GM12892 (cell line): Measurements from ENCODE around the gene IFT122.

Experiments
- POLR2A ChIP-seq: IDR thresholded peaks from 2 replicates; pipeline ENCODE4 v1.6.1; 2011; ENCODE audit warnings: low read depth, low read length, control low read depth
- POLR2AphosphoS5 ChIP-seq: IDR thresholded peaks from 2 replicates; pipeline ENCODE4 v1.6.1; 2011; ENCODE audit warnings: low read depth, low read length, control low read depth
- TAF1 ChIP-seq: IDR thresholded peaks from 2 replicates; pipeline ENCODE4 v1.6.1; 2011; ENCODE audit warnings: low read depth, mild to moderate bottlenecking, control low read depth, low read length, borderline replicate concordance

GRCh38 chr3:129449279-129450115, 9.5 kb downstream of the IFT122 start:
- TF ChIP-seq TAF1 (no peak), POLR2A (no peak), POLR2AphosphoS5 (no peak)
